CD14-positive monocyte (primary cell): ENCODE results near the gene GLYAT. TPM values are rescaled to one million over a fixed set of nuclear protein-coding genes. Genes with fewer than 3 reads are reported as not detected.

Source experiments
- DNase-seq, 3 donors: peaks; one replicate each; pipeline ENCODE4 v3.0.0-alpha.2; 2011 to 2022
- H2AFZ ChIP-seq: 2 replicates; pipeline ENCODE4 v1.6.0; 2012; ENCODE audit warnings: mild to moderate bottlenecking, low read depth, low read length, inconsistent platforms; ENCODE audit not compliant: insufficient read depth, poor library complexity, severe bottlenecking
- H3K27ac ChIP-seq, 2 donors: 1 replicate in 1 of 2; 2 replicates in 1 of 2; pipeline ENCODE4 v1.5.1; 2012 to 2013; ENCODE audit warnings: low read length in 2 of 2, control low read depth in 1 of 2, inconsistent platforms in 1 of 2, low read depth in 1 of 2, mild to moderate bottlenecking in 1 of 2
- H3K27me3 ChIP-seq, 2 donors: one replicate each; pipeline versions ENCODE4 v1.6.0 to v1.6.1; 2011 to 2013; ENCODE audit warnings: low read length in 2 of 2; ENCODE audit not compliant: control insufficient read depth in 2 of 2, insufficient read depth in 2 of 2
- H3K36me3 ChIP-seq, 2 donors: replicated peaks in 1 of 2; 1 replicate in 1 of 2; 2 replicates in 1 of 2; pipeline versions ENCODE4 v1.5.1 to v1.6.1; 2012 to 2013; ENCODE audit warnings: low read length in 2 of 2, control low read depth in 1 of 2, inconsistent platforms in 1 of 2, mild to moderate bottlenecking in 1 of 2; ENCODE audit not compliant: insufficient read depth in 2 of 2, control insufficient read depth in 1 of 2
- H3K4me1 ChIP-seq, 2 donors: 1 replicate in 1 of 2; 2 replicates in 1 of 2; pipeline versions ENCODE4 v1.5.1 to v1.6.1; 2012 to 2013; ENCODE audit warnings: low read length in 2 of 2, control low read depth in 1 of 2, inconsistent platforms in 1 of 2, mild to moderate bottlenecking in 1 of 2, moderate library complexity in 1 of 2; ENCODE audit not compliant: insufficient read depth in 2 of 2, control insufficient read depth in 1 of 2
- H3K4me2 ChIP-seq: replicated peaks from 2 replicates; pipeline ENCODE3; 2012; ENCODE audit warnings: low read length, moderate library complexity, mild to moderate bottlenecking; ENCODE audit not compliant: poor library complexity, severe bottlenecking; ENCODE audit errors: extremely low read depth
- H3K4me3 ChIP-seq, 3 experiments: fragments of 200-600 bp in 1 of 3; sonication (generic) in 1 of 3; replicated peaks in 1 of 3; 1 replicate in 2 of 3; 2 replicates in 1 of 3; pipeline ENCODE4 v1.5.1; 2011 to 2013; ENCODE audit warnings: low read length in 3 of 3, mild to moderate bottlenecking in 3 of 3, control low read depth in 2 of 3, low read depth in 2 of 3, inconsistent platforms in 1 of 3, moderate library complexity in 1 of 3
- H3K79me2 ChIP-seq: 2 replicates; pipeline ENCODE4 v1.6.0; 2012; ENCODE audit warnings: mild to moderate bottlenecking, control low read depth, inconsistent platforms, low read length, moderate library complexity; ENCODE audit not compliant: insufficient read depth
- H3K9ac ChIP-seq: 2 replicates; pipeline ENCODE4 v1.6.0; 2017; ENCODE audit warnings: low read length, mild to moderate bottlenecking; ENCODE audit not compliant: insufficient read depth, poor library complexity, severe bottlenecking
- H3K9me3 ChIP-seq, 2 donors: replicated peaks in 1 of 2; 1 replicate in 1 of 2; 2 replicates in 1 of 2; pipeline versions ENCODE4 v1.5.1 to v1.6.1; 2012 to 2013; ENCODE audit warnings: low read length in 2 of 2, control low read depth in 1 of 2; ENCODE audit not compliant: control insufficient read depth in 1 of 2, insufficient read depth in 1 of 2
- H4K20me1 ChIP-seq: 2 replicates; pipeline ENCODE4 v1.6.0; 2012; ENCODE audit warnings: mild to moderate bottlenecking, low read length, control low read depth, moderate library complexity; ENCODE audit not compliant: insufficient read depth
- H3K27ac Mint-ChIP-seq, 7 donors: one replicate each; pipeline ENCODE4 v1.8.0; 2020; ENCODE audit warnings: mild to moderate bottlenecking in 7 of 7, mixed read lengths in 7 of 7, moderate library complexity in 6 of 7, inconsistent platforms in 2 of 7
- H3K27me3 Mint-ChIP-seq, 3 donors: one replicate each; pipeline ENCODE4 v1.8.0; 2021 to 2022; ENCODE audit warnings: low read depth in 3 of 3, mild to moderate bottlenecking in 3 of 3, mixed read lengths in 3 of 3, moderate library complexity in 3 of 3, inconsistent platforms in 1 of 3
- H3K36me3 Mint-ChIP-seq, 2 donors: one replicate each; pipeline ENCODE4 v1.8.0; 2020; ENCODE audit warnings: mixed read lengths in 2 of 2, inconsistent platforms in 1 of 2, mild to moderate bottlenecking in 1 of 2
- H3K4me1 Mint-ChIP-seq: one replicate; pipeline ENCODE4 v1.8.0; 2020; ENCODE audit warnings: mild to moderate bottlenecking, mixed read lengths
- H3K4me3 Mint-ChIP-seq, 2 donors: one replicate each; pipeline ENCODE4 v1.8.0; 2020; ENCODE audit warnings: mild to moderate bottlenecking in 2 of 2, mixed read lengths in 2 of 2, moderate library complexity in 1 of 2
- H3K9me3 Mint-ChIP-seq, 7 donors: one replicate each; pipeline ENCODE4 v1.8.0; 2020 to 2022; ENCODE audit warnings: mixed read lengths in 7 of 7, mild to moderate bottlenecking in 6 of 7, moderate library complexity in 6 of 7, inconsistent platforms in 2 of 7
- CTCF ChIP-seq: fragments of 200-600 bp; IDR thresholded peaks from one replicate; pipeline ENCODE4 v1.8.0; 2022; ENCODE audit warnings: antibody characterized with exemption, mild to moderate bottlenecking
- WGBS: methylation state at CpG from one replicate; pipeline ENCODE4 v1.1.5; 2013; ENCODE audit warnings: missing lambda C conversion rate; ENCODE audit not compliant: insufficient coverage; 5-methylcytosine and 5-hydroxymethylcytosine counted together
- intact Hi-C, 2 donors: fragments of 100-400 bp; cut with micrococcal nuclease; formaldehyde crosslinking; loops; one replicate each; pipeline versions ENCODE4 v1.15.0 to v1.15.1; 2023
- polyA plus RNA-seq, 3 donors: library from polyadenylated mRNA; depleted of rRNA in 1 of 3; unstranded in 2 of 3; stranded (reverse) in 1 of 3; fragments of 300-500 nt in 2 of 3; fragments of >200 nt in 1 of 3; fragmentation: Illumina TruSeq in 2 of 3; gene quantifications; 1 replicate in 2 of 3; 2 replicates in 1 of 3; pipeline ENCODE4 v1.2.3, GENCODE V29; 2012 to 2021

GLYAT gene
- polyA plus RNA-seq, 3 donors, result not detected

- Histone ChIP-seq H4K20me1 (no peaks in the 10 kb centered on the region), H3K27ac (no peak overlapping the region), H3K27me3 (no peaks in the 10 kb centered on the region), H3K4me3 (no peak overlapping the region), H3K4me1 (no peaks in the 10 kb centered on the region), H3K9ac (no peak overlapping the region), H3K9me3 (no peaks in the 10 kb centered on the region), H2AFZ (no peak overlapping the region), H3K36me3 (no peaks in the 10 kb centered on the region), H3K4me2 (no peak overlapping the region), H3K79me2 (no peaks in the 10 kb centered on the region)
- intact Hi-C loops, result no loop called here
- no peak for TF ChIP-seq CTCF
- H3K4me1 Mint-ChIP-seq, result peaks cover 2% of the 10 kb centered on the region
- no peak for DNase-seq
- WGBS, result no CpG with 5 or more reads among the region's 1 CpG
- H3K27ac Mint-ChIP-seq, result no peak overlapping the region
- H3K9me3 Mint-ChIP-seq, result peaks cover 0 to 5% (median 0%) of the 10 kb centered on the region in 7 donors
- H3K36me3 Mint-ChIP-seq, result no peaks in the 10 kb centered on the region
- no peaks in the 10 kb centered on the region for H3K27me3 Mint-ChIP-seq
- H3K4me3 Mint-ChIP-seq, result no peak overlapping the region
These were observed 38.7 kb downstream of the GLYAT start for GRCh38 chr11:58693026-58693425.

- H3K4me3 Mint-ChIP-seq, result no peak overlapping the region
- no CpG with 5 or more reads among the region's 5 CpGs for WGBS
- H3K27me3 Mint-ChIP-seq, result no peaks in the 10 kb centered on the region
- Histone ChIP-seq H3K79me2 (no peaks in the 10 kb centered on the region), H3K36me3 (no peaks in the 10 kb centered on the region), H3K27me3 (no peaks in the 10 kb centered on the region), H3K9me3 (no peaks in the 10 kb centered on the region), H4K20me1 (no peaks in the 10 kb centered on the region), H3K4me3 (no peak overlapping the region), H3K27ac (no peak overlapping the region), H2AFZ (no peak overlapping the region), H3K9ac (no peak overlapping the region), H3K4me1 (no peaks in the 10 kb centered on the region), H3K4me2 (no peak overlapping the region)
- no peaks in the 10 kb centered on the region for H3K36me3 Mint-ChIP-seq
- H3K9me3 Mint-ChIP-seq, result peaks cover 0 to 3% (median 0%) of the 10 kb centered on the region in 7 donors
- TF ChIP-seq CTCF, result no peak
- DNase-seq, result no peak
- intact Hi-C loops, result no loop called here
- H3K4me1 Mint-ChIP-seq, result peaks cover 2% of the 10 kb centered on the region
- no peak overlapping the region for H3K27ac Mint-ChIP-seq
These were observed 40.1 kb downstream of the GLYAT start for GRCh38 chr11:58691675-58692074.
